GM21576 (cell line): Measurements from ENCODE around the gene SLAMF6.
A peak's percentile ranks its signal among the peaks of the same experiment; 100 is the strongest.

ENCODE experiments used
- ATAC-seq: cut with Tn5 transposase; IDR thresholded peaks from one replicate; pipeline ENCODE4 v1.9.1; 2021; ENCODE audit warnings: mild to moderate bottlenecking, moderate library complexity; ENCODE audit not compliant: unreplicated experiment

SLAMF6 gene

DNA sequence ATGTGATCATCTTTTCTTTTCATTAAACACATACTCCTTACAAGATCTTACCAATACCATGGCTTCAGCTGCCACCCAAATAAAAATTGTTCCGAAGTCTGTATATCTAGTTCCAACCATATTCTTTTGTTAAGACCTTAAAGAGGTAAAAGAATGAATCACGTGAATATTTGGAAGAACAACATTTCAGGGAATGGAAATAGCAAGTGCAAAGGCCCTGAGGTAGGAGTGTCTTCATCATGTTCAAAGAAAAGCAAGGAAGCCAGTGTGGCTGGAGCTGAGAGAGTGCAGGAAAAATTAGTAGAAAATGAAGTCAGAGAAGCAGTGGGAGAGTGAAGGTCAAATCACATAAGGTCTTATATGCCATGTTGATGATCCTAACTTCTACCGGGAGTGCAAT, 50.9 kb downstream of the SLAMF6 start:
- no peak for ATAC-seq

DNA sequence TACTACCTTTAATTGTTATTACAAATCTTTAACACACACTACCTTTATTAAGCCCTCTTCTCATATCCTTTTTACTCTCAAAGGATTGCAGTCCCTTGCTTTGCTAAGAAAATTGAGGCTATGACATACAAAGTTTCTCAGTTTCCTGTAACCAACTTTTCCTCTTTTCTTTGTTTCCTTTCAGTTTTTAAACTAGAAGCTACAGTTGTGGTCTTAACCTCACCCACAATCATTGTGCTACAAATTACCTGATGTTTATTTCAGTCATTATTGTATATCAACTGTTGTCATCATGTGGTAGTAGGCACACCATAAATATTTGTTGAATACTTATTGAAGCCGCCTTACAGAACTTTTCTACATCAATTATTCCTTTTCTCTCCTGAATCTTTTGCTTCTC, 51.8 kb downstream of the SLAMF6 start:
- ATAC-seq: no peak

DNA sequence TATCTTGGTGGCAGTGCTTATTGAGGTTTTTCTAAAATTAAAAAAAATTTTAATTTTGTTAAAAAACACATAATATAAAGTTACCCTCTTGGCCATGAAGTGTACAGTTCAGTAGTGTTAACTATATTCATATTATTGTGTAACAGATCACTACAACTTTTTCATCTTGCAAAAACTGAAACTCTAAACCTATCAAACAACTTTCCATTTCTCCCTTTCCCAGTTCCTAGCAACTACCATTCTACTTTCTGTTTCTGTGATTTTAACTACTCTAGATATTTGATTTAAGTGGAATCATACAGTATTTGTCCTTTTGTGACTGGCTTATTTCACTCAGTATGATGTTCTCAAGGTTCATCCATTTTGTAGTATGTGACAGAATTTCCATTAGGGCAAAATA, 55.5 kb downstream of the SLAMF6 start:
- ATAC-seq: no peak

DNA sequence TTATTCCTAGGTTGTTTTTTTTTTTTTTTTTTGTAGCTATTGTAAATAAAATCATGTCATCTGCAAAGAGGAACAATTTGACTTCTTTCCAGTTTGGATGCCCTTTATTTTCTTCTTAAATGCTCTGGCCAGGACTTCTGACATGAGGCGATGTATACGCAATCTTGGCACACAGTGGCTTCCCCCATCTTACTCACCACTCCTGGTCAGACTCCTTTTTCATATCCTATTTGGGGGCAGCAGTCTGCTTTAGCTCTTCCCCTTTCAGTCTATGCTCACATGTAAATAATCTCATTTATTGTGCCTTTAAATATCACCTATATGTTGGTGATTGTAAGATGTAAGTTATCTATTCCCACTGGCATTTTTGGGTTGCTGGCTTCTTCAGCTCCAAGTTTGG, 56.1 kb downstream of the SLAMF6 start:
- ATAC-seq: no peak

- ATAC-seq: no peak
Measured at GRCh38 chr1:160465123-160465522, 57.9 kb downstream of the SLAMF6 start.

DNA sequence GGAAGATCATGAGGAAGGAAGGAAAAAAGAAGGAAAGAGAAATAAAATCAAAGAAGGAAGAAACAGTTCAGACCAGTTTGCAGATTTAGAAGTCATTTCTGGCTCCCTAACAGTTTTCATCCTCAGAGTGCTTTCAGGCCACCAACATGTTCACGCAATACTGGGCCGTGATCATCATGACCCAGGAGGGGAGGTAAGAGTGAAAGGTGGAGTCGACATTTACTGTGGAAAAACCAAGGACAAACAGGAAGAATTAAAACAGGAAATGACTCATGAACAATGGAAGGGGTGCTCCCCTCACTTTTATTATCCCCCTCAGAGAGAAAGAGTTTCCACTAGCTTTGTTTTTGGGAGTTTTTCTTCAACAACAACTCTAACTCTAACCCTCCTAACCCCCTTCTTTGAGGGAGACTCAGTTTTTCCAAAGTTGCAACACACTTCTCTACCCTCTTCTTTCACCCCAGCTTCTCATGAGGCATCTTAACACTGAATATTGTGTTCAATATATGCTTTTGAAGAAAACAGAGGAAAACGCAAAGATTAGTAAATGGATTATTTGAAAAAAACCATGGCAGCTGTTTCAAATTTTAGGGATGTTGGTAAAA, 62.3 kb downstream of the SLAMF6 start:
- ATAC-seq: no peak

DNA sequence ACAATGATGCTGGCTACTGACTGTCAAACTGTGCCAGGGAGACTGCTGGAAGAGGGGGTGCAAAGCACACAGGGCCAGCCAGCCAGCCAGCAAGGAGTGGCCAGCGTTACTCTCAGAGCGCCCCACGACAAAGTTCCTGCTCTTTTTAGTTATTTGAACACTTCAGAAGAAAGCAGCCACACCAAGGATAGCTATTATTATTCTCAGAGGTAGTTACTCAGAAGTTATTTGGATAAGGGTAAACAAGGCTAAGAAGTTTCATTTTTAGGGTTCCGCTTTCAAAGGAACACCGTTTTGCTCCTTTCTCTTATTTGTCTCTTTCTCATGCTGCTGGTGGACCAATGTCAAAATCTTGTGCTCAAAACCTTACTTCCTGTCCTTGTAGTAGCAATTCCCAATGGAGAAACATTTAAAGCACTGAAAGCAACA, 62.8 kb downstream of the SLAMF6 start:
- ATAC-seq: no peak

DNA sequence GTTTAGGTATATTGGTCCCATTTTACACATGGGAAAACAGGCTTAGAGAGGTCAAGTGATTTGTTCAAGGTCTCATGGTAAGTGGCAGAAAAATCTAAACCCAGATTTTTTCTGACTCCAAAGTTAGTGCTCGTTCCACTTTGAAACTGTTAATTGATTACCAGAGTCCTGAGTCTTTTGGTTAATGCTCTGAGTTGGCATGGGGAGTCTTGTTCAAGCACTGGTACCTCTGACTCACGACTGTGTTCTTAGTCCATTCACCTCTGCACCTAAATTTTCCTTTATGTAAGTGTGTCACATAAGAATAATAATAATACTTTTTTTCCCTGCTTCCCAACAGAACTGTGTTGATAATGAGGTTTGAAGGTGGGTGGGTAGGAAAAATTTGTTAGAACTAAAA, 63.4 kb downstream of the SLAMF6 start:
- no peak for ATAC-seq

DNA sequence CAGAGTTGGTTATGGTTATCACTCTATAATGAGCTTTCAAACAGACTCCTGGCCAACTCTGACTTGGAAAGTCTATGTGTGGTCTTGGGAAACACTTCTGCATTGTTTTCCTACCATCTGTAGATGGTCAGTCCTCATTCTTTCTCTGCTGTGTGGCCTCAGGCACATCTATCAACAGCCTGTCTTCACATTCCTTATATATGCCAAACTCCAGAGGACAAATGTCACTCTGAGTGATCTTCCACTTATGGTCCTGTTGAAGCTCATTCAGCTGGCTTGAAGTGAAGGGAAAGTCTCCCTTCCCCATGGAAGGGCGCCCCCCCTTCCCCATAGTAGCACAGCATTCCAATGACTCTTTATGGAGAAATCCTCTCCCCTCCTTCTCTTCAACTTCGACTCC, 64.0 kb downstream of the SLAMF6 start:
- ATAC-seq: no peak

DNA sequence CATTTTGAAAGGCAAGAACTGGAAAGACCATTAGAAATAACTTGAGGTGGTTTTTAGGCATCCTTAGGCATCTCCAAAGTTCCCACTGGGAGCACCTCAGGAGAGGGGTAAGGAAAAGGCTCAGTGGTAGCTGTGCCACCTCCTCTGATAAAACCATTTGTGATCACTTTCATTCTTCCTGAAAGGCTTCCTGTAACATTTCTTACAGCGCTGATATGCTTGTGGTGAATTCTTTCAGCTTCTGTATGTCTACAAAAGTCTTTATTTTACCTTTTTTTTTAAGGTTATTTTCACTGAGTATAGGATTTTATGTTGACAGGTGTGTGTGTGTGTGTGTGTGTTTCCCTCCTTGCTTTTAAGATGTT, 67.9 kb downstream of the SLAMF6 start:
- ATAC-seq: no peak

DNA sequence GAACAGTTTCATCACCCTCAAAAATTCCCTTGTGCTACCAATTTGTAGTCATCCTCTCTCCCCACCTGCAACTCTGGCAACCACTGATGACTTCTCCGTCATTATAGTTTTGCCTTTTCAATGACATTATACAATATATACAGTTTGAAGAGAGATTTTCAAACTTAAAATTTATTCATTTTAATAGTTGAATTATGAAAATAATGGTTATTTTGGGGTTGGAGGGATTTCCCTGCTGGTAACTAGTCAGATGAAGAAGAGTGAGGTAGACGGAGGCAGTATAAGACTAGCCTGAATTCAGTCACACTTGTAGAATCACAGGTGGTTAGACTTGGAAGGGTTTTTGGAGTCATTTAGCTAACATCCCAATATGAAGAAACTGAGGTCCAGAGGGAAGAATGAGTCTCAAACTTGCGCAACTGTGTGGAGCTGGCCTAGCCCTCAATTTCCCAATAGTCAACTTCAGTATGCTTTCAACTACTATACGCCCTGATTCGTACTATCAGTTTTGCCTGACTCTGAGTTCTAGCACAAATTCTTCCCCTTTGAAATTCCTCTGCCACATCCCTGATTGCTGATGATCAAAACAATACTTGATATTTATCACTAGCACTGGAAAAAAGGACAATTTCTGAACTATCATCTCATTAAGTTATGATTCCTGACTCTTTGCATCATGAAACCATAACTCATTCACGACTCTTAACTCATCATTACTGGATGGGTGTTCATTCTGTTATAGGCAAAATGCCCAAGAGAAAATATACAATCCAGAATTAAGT, 68.5 kb downstream of the SLAMF6 start:
- ATAC-seq: no peak

DNA sequence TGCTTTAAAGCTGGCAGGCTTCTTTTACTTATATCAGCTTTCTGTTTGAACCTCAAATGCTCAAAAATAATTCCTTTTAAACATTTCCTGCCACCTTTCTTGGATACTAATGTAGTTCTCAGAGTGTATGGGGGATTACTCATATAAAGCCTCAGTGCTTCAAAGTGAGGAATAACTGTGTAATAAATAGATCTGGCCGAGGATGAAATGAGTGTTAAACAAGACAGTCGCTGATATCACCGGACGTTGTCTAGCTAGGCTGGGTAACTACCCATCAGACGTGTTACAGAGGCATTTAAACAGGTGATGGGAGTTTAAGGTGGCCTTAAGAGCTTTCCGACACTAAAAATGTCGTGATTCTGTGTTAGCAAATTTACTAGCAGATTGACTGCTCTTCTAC, 69.6 kb downstream of the SLAMF6 start:
- ATAC-seq: no peak

DNA sequence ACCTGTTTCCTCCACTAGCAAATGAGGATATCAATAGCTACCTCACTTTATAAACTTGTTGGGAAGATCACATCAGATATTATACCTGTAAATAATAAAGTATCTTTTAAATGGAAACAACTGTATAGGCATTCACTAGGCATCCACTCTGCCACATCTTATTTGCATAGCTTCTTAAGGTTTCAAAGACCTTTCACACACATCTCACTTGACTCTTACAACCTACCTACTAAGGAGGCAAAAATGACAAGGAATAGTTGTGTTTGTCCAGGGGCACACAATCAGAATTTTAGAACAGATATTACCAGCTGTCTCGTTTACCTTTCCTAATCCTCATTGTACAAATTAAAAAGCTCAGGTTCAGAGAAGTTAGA, 71.2 kb downstream of the SLAMF6 start:
- peak; percentile 43 for ATAC-seq

DNA sequence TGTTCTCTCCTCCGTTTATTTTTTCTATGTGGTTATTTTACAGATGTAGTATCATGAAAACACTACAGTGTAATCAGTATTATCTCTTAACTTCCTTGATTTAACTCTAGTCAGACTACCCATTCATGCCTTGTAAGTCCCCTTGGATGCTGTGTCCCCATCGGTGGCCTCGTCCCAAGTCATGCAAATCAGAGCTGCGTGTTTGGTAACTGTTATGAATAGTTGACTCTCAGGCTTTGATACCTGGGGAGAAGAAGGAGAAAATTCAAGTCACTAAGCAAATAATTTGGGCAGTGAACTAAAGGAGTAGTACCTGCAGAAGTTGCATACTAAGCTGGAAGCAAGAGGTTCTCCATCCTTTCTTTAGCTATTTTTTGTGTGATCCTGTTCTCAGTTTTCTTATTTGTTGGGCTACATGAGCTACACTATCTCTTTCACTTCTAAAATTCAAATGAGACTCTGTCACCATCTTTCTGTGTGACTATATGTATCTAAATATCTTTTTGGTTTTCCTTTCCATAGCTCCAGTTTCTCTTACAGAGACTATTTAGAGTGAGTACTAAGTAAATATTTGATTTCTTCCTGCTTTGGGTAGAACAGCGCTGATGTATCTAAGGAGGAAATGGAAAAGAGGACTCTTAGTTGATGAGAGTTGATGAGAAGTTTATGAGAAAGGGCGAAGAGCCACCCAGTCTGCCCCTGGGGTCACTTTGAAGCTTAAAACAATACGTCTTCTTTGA, 71.8 kb downstream of the SLAMF6 start:
- ATAC-seq: peak; percentile 38

- ATAC-seq: no peak
Measured at GRCh38 chr1:160449494-160449893, 73.6 kb downstream of the SLAMF6 start.

GRCh38 chr1:160446945-160447600, 76.0 kb downstream of the SLAMF6 start:
- no peak for ATAC-seq

GRCh38 chr1:160439718-160440117, 83.3 kb downstream of the SLAMF6 start:
- no peak for ATAC-seq

- ATAC-seq: no peak
Measured at GRCh38 chr1:160438935-160439334, 84.1 kb downstream of the SLAMF6 start.

DNA sequence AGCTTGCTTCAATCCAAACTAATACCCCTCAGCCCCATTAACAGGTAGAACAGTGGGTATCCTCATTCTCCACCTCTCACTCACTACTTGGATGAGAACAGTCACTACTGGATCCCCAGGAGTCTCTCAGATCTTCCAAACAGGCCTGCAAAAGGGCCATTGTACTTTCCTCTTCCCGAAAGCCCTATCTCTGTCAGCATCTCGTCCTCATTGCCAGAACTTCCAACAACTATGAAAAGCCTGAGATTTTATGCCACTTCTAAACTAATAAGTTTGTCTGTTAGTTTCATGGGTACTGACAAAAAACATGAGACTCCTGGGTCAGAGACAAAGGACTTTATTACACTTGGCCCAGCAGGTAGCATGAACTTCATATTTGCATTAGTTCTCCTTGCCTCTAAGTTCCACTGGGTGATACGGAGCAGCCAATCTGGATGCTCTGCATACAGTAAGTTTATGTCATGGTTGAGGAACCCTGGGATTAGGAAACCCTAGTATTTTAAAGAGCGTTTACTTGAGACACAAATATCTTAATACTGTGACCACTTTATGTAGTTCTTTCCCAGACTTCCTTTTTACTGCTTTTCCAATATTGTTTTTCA, 84.6 kb downstream of the SLAMF6 start:
- ATAC-seq: no peak

- ATAC-seq: peak; percentile 70
Measured at GRCh38 chr1:160437432-160438316, 85.4 kb downstream of the SLAMF6 start.
